Stimulated activated CD4-positive, alpha-beta T cell treated with anti-CD3 and anti-CD28 coated beads, TNF-alpha, amount 100 ng/mL, for 4 hours (primary cell): ENCODE measurements around the gene TSPAN31.
"Not testable (repeated sequence)": the region's sequence is repeated elsewhere in the genome, so short reads cannot be mapped to it uniquely, and the experiment has no call there.

ENCODE experiments used
- DNase-seq, 3 experiments: peaks; one replicate each; pipeline ENCODE4 v3.0.0-alpha.2; 2020; ENCODE audit warnings: low read depth in 3 of 3

Gene TSPAN31

DNA sequence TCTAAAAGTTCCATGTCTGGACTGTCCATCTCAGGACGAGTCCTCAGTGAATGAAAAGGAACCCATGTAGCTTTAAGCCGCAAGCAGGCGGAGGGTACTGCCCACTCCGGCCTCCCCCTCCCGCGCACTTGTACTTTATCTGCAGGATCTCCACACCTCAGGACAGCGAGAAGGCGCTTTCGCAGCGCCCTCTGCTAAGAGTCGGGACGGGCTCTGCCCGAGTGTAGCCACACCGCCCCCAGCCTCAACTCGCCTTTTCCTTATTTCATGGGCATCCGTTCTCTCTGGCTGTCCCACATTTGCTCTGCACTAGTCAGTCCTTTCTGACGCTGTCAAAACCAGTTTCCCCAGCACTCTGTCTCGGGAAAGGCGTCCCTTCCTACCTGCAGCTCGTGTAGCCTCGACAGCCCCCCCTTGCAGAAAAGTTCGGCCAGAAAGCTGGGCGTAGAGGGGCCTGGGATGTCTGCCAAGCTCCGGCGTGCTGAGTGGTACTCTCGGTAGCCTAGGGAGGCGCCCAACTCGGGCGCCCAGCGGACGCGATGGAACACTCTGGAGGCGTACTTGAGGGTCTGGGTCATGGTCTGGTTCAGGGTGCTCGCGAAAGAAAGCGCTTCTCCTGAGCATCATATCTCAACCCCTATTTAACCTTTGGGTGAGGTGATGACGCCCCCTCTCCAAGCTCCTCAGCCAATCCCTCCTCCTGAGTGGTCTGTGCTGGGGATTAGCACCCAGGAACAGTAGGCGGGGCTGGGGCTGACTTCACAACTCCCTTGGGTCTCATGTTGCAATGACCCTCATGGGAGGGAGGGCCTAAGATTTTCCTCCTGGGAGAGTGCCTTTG lies 21.8 kb downstream of the TSPAN31 start, which contains the start of gene CYP27B1:
Gene CYP27B1 (minus strand): TSS at position 615 of the 841 bp plus-strand sequence. CDS start 37 bp downstream, at position 578.
- DNase-seq = no peak

DNA sequence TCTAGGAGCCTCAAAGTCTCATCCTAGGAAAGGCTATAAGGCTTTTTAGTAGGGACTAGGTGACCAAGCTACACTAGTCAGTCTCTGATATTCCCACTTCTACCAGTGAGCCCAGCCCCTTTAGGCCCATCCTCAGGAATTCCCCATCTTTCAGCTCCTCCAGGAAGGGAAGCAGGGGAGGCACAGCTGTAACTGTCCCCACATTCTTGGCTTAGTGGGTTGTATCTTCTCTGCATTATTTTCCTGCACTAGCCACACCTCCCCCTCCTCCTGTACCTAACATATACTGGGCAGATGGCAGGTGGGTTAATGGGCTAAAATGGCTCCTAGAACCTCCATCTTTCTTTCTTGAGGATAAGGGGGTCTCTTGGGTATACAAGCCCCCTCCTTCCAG lies 22.5 kb downstream of the TSPAN31 start:
- no peak for DNase-seq

DNA sequence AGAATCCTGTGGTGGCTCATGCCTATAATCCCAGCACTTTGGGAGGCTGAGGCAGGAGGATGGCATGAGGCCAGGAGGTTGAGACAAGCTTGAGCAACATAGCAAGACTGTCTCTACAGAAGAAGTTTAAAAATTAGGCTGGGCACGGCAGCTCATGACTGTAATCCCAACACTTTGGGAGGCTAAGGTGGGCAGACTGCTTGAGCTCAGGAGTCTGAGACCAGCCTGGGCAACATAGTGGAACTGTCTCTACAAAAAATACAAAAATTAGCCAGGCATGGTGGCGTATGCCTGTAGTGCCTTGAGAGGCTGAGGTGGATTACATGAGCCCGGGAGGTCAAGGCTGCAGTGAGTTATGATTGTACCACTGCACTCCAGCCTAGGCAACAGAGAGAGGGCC lies 23.0 kb downstream of the TSPAN31 start:
- no peak for DNase-seq

GRCh38 chr12:57769594-57769993 lies 24.8 kb downstream of the TSPAN31 start:
- DNase-seq = no peak

GRCh38 chr12:57770734-57771133 lies 25.9 kb downstream of the TSPAN31 start:
- no peak for DNase-seq

- DNase-seq = peak; percentile 85
Measured at GRCh38 chr12:57771236-57771872, 26.5 kb downstream of the TSPAN31 start.

GRCh38 chr12:57771873-57772428 lies 27.1 kb downstream of the TSPAN31 start, which contains the start of gene METTL1:
TSS of gene METTL1 (minus strand) at chr12:57772105. CDS start at chr12:57772083, 22 bp downstream.
- peak; percentile 84 to 92 (median 87) for DNase-seq

- DNase-seq = no peak
Measured at GRCh38 chr12:57772429-57773322, 27.8 kb downstream of the TSPAN31 start, which contains the start of gene EEF1AKMT3. TSS of gene EEF1AKMT3 (plus strand) at chr12:57772614. CDS start at chr12:57772725, 111 bp downstream.

DNA sequence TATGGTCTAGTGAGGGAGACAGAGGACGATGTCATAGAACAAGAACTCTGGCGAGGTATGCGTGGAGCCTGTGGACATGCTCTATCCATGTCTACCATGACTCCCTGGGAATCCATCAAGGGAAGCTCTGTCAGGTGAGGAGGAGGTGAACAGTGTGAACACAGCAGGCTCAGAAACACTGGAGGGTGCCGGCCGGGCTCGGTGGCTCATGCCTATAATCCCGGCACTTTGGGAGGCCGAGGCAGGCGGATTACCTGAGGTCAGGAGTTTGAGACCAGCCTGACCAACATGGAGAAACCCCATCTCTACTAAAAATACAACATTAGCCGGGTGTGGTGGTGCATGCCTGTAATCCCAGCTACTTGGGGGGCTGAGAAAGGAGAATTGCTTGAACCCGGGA lies 29.8 kb downstream of the TSPAN31 start:
- not testable (repeated sequence) for DNase-seq

DNA sequence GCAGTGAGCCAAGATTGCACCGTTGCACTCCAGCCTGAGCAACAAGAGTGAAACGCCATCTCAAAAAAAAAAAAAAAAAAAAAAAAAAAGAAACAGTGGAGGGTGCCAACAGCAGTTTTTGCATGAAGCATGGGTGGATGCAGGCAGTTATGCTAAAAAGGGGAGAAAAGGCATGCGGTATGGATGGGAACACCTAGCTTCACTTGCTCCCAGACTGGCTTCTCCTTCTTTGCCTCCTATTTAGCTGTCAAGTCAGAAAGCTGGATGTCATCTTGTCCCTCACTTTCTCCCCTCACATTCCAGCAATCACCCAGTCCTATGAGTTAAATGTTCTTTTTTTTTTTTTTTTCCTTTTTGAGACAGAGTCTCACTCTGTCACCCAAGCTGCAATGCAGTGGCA lies 30.2 kb downstream of the TSPAN31 start:
- no peak for DNase-seq

- DNase-seq = no peak
Measured at GRCh38 chr12:57775563-57776246, 30.9 kb downstream of the TSPAN31 start.

GRCh38 chr12:57776247-57776587 lies 31.4 kb downstream of the TSPAN31 start:
- no peak for DNase-seq

- no peak for DNase-seq
Measured at GRCh38 chr12:57777367-57777766, 32.5 kb downstream of the TSPAN31 start.

DNA sequence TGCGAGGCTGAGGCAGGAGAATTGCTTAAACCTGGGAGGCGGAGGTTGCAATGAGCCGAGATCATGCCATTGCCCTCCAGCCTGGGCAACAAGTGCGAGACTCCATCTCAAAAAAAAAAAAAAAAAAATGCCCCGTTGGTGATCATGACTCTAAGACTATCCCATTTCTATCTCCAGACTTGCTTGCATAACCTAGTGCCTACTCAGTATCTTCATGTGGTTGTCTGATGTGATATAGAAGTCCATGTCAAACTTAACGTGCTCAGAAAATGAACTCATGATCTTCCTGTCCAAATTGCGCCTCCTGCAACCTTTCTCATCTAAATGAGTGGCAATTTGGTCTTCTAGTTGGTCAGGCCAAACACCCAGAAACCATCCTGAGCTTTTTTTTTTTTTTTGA lies 33.1 kb downstream of the TSPAN31 start:
- no peak for DNase-seq

GRCh38 chr12:57779736-57780135 lies 34.9 kb downstream of the TSPAN31 start:
- DNase-seq = no peak

- DNase-seq = no peak
Measured at GRCh38 chr12:57780284-57780897, 35.6 kb downstream of the TSPAN31 start.

GRCh38 chr12:57781244-57781643 lies 36.4 kb downstream of the TSPAN31 start:
- DNase-seq = no peak

- no peak for DNase-seq
Measured at GRCh38 chr12:57781801-57782200, 37.0 kb downstream of the TSPAN31 start.

GRCh38 chr12:57782243-57782607 lies 37.4 kb downstream of the TSPAN31 start:
- no peak for DNase-seq

DNA sequence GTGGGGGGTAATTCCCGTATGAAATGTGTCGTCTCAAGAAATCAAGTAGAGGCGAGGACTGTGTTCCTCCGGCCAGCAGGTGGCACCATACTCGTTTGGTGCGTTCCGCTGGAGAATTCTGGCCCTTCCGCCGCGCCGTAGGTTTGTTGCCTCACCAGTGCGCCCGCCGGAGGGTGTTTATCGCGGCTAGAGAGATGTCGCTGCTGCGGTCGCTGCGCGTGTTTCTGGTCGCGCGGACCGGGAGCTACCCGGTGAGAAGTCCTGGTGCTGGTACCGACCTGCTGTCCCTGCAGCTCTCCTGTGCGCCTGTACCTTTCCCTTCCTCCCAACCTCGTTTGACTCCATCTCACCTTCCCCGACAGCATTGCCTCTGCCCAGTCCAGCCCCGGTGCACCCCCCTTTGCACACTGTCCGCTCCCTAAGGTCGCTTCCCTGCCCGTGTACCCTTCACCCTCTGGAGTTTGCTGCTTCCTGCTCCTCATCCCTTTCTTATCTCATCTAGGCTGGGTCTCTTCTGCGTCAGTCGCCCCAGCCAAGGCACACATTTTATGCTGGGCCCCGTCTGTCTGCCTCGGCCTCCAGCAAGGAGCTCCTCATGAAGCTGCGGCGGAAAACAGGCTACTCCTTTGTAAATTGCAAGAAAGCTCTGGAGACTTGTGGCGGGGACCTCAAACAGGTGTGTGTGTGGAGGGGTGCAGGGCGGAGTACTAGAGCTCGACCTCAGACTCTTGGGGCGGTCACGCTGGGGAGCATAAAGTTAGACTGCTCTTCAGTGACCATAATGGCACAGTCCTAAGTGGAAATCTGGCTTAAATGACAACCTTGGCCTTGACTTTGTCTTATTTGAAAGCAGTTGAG lies 38.0 kb downstream of the TSPAN31 start, which contains the start of gene TSFM:
Gene TSFM (plus strand): TSS at position 180 of the 858 bp plus-strand sequence. CDS start 15 bp downstream, at position 195.
- DNase-seq = peak; percentile 92 to 97 (median 93)
